ENCODE measurements around the gene KIF3B.

GRCh38 chr20:32302507-32302872, 25.0 kb downstream of the KIF3B start:
- TF ChIP-seq, protein P1, sequence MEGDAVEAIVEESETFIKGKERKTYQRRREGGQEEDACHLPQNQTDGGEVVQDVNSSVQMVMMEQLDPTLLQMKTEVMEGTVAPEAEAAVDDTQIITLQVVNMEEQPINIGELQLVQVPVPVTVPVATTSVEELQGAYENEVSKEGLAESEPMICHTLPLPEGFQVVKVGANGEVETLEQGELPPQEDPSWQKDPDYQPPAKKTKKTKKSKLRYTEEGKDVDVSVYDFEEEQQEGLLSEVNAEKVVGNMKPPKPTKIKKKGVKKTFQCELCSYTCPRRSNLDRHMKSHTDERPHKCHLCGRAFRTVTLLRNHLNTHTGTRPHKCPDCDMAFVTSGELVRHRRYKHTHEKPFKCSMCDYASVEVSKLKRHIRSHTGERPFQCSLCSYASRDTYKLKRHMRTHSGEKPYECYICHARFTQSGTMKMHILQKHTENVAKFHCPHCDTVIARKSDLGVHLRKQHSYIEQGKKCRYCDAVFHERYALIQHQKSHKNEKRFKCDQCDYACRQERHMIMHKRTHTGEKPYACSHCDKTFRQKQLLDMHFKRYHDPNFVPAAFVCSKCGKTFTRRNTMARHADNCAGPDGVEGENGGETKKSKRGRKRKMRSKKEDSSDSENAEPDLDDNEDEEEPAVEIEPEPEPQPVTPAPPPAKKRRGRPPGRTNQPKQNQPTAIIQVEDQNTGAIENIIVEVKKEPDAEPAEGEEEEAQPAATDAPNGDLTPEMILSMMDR (IDR thresholded peaks at IDR 0.05; ENCODE audit: low read length) = no peak
- TF ChIP-seq EZH2 (optimal IDR thresholded peaks at IDR 0.05; ENCODE audit: low read depth, low read length) = no peak
- no peak for TF ChIP-seq EZH2phosphoT487 (IDR thresholded peaks at IDR 0.05; ENCODE audit: low read length)
